ENCODE measurements around the gene RNF14. TPM values are rescaled to one million over a fixed set of nuclear protein-coding genes. Genes with fewer than 3 reads are reported as not detected.
A peak's percentile ranks its signal among the peaks of the same experiment; 100 is the strongest.

RNF14 gene
- polyA plus RNA-seq, 3 donors = 54.4 to 64.2 (median 55.8) TPM

GRCh38 chr5:141941779-141942178, 27.1 kb upstream of the RNF14 start:
- DNase-seq (ENCODE audit: extremely low read depth in 1 of 11, low read depth in 9 of 11, low spot score in 4 of 11) = no peak

DNA sequence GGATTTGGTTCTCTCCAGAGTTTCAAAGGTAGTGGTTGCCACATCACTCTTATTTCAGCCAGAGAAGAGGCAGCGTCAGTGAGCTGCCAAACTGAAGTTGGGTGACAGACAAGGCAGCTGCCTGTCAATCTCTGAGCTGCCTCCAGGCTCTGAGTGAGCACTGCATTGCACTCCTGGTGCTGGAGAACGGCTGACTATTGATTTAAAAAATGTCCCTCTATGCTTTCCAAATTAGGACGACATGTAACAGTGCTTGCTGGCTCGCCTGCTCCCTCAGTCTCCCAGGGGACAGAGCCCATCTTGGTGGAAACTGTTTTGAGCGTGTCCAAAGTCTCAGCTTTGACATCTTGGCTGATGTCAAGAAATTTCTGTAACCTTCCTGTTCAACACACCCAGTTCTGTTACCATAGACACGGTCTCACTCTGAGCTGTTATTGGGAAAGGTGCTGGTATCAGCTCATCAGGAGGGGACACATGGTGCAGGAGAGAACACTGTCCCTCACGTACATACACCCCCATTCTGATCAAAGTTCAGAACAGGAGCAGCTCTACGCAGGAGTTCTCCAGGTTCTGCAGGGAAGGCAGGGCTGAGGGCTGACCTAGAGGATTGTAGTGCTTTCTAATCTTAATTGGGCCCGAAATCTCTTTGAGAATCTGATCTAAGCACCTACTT, 26.6 kb upstream of the RNF14 start:
- DNase-seq (ENCODE audit: extremely low read depth in 1 of 11, low read depth in 9 of 11, low spot score in 4 of 11) = no peak

- no peak for DNase-seq (ENCODE audit: extremely low read depth in 1 of 11, low read depth in 9 of 11, low spot score in 4 of 11)
These were observed 24.8 kb upstream of the RNF14 start for GRCh38 chr5:141944076-141944475.

GRCh38 chr5:141945511-141946051, 23.3 kb upstream of the RNF14 start:
- no peak for DNase-seq (ENCODE audit: extremely low read depth in 1 of 11, low read depth in 9 of 11, low spot score in 4 of 11)

DNA sequence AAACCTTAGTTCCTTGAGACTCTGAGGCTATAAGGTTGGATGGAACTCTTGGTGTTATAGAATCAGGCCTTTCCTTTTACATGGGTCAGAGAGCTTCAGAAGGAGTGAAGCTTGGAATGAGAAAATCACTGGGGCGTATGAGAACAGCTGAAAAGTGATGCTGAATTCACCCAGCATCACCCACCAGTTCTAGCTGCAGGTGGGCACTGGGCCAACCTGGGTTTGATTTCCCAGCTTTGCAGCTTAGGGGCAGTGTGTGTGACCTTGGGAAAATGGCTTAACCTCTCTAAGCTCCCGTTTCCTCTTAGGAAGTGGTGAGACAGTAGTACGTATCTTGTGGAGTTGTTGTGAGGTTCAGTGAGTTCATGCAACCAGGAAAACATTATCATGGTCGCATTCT, 21.6 kb upstream of the RNF14 start:
- DNase-seq (ENCODE audit: extremely low read depth in 1 of 11, low read depth in 9 of 11, low spot score in 4 of 11) = peak in 1 of 11 donors; percentile 32

- no peak for DNase-seq (ENCODE audit: extremely low read depth in 1 of 11, low read depth in 9 of 11, low spot score in 4 of 11)
These were observed 20.1 kb upstream of the RNF14 start for GRCh38 chr5:141948812-141949211.

- no peak for DNase-seq (ENCODE audit: extremely low read depth in 1 of 11, low read depth in 9 of 11, low spot score in 4 of 11)
These were observed 19.4 kb upstream of the RNF14 start for GRCh38 chr5:141949511-141949910.

- DNase-seq (ENCODE audit: extremely low read depth in 1 of 11, low read depth in 9 of 11, low spot score in 4 of 11) = no peak
These were observed 18.5 kb upstream of the RNF14 start for GRCh38 chr5:141950207-141951005.

DNA sequence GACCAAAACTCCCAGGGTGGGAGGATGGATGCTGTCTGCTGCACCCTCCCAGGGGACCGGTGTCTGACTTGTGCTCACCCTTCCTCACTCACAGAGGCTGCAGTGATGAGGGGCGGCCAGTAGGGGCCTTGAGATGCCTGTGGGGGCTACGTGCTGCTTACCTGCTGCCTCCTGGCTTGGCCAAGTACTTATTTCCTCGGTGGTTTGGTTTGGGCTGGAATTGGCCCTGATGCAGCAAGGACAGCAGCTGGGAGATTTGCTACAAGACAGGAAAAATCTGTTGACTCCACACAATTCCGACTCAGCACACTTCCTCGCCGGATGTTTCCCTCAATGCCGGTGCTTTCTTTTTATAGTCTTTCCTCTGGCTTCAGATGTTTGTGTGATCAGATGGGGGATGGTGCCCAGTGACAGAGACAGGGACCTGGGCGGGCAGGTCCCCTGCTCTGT, 17.5 kb upstream of the RNF14 start:
- peak in 3 of 11 donors; percentile 46 to 65 (median 57) for DNase-seq (ENCODE audit: extremely low read depth in 1 of 11, low read depth in 9 of 11, low spot score in 4 of 11)

DNA sequence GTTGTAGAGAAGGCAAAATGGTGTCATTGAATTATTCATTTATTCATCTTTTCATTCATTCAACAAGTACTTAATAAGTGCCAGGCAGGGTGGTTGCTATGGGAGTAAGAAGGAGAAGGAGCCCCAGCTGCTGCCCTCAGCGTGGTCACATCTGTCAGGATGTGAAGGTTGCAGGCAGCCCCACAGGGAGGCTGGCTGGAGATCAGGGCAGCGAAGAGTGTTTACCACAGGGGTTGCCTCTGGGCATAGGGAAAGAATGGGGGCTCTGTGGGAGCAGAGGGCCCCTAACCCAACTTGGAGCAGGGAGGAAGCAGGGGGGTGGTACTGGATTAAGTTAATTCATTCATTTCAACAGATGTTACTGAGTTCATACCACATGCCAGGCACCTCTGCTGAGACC, 16.9 kb upstream of the RNF14 start:
- DNase-seq (ENCODE audit: extremely low read depth in 1 of 11, low read depth in 9 of 11, low spot score in 4 of 11) = no peak

- DNase-seq (ENCODE audit: extremely low read depth in 1 of 11, low read depth in 9 of 11, low spot score in 4 of 11) = no peak
These were observed 14.7 kb upstream of the RNF14 start for GRCh38 chr5:141954194-141954593.

GRCh38 chr5:141957367-141957996, 11.4 kb upstream of the RNF14 start:
- no peak for DNase-seq (ENCODE audit: extremely low read depth in 1 of 11, low read depth in 9 of 11, low spot score in 4 of 11)

- DNase-seq (ENCODE audit: extremely low read depth in 1 of 11, low read depth in 9 of 11, low spot score in 4 of 11) = peak in 6 of 11 donors; percentile 41 to 79 (median 71)
These were observed 10.8 kb upstream of the RNF14 start, which contains the start of gene PCDH12 for GRCh38 chr5:141958113-141958512. PCDH12 (minus strand) TSS chr5:141958202; CDS start chr5:141957851, 351 bp downstream.

DNA sequence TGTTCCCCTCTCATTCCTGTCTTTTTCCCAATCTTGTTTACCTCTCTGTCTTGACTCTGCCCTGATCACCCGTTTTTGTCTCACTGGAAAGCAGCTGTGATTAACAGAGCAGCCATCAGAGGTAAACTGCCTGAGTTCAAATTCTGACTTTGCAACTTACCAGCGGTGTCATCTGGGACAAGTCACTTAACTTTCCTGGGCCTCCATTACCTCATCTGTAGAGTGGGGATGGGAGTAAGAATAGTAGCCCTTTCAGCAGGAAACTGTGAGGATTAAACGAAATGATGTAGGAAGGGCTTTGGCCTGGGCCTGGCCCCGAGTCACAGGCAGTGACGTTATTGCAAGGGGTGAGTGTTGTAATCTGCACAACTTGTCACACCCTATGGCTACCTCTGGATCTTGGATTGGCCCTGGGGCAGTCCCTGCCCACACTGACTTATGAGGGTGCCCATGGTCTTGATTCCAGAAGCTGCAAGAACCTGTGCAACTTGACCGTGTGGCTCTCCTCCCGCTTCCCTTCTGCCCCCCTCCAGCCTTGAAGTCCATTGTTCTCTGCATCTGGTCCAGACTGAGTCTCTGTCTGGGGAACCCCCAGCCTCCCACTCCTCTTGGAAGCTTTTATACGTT, 10.2 kb upstream of the RNF14 start:
- DNase-seq (ENCODE audit: extremely low read depth in 1 of 11, low read depth in 9 of 11, low spot score in 4 of 11) = no peak

DNA sequence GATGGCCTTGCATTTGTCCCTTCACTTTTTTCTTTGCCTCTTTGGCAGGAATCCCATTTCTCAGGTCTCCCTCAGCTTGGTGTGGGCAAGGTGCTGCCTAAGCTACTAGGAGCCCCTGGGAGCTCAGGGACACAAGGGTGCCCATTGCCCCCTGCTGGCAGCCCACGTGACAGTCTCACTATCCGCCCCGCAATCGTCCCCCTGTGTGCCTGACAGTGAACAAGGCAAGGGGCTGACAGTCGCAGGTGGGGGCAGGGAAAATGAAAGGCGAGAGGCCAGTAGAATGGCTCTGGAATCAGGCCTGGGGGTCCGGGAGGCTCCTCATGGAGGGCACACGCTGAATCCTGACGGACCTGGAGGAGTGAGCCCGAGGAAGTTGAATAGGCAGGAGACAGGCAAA, 8.9 kb upstream of the RNF14 start:
- no peak for DNase-seq (ENCODE audit: extremely low read depth in 1 of 11, low read depth in 9 of 11, low spot score in 4 of 11)

GRCh38 chr5:141960449-141961323, 8.2 kb upstream of the RNF14 start:
- peak; percentile 72 to 91 (median 87) for DNase-seq (ENCODE audit: extremely low read depth in 1 of 11, low read depth in 9 of 11, low spot score in 4 of 11)

DNA sequence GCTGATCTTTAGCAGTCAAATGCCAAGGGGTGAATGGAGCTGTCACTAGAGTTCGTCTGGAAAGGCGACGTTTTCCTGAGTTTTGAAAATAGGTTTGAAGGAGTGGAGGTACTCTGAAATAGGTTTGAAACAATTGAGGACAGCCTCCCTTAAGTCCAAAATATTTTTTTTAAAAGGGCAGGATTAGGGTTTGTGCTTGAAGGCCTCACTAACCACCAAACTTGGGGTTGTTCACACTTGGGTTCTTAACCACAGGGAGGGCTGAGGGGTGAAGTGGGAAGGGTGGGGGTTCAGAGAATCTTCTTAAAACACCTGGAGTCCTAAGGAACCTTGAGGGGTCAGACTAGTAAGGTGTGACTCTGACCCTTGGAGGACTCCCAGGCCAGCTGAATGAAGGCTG, 7.4 kb upstream of the RNF14 start:
- DNase-seq (ENCODE audit: extremely low read depth in 1 of 11, low read depth in 9 of 11, low spot score in 4 of 11) = no peak

GRCh38 chr5:141963701-141964100, 5.2 kb upstream of the RNF14 start:
- DNase-seq (ENCODE audit: extremely low read depth in 1 of 11, low read depth in 9 of 11, low spot score in 4 of 11) = no peak
